Activated T-helper 1 cell treated with anti-CD3 and anti-CD28 coated beads, Interleukin-2, amount 50 U/mL, for 16 hours (primary cell): ENCODE measurements around the gene GYS2.
"Not testable (repeated sequence)": the region's sequence is repeated elsewhere in the genome, so short reads cannot be mapped to it uniquely, and the experiment has no call there.

ENCODE experiments used
- DNase-seq, 2 donors: peaks; one replicate each; pipeline ENCODE4 v3.0.0-alpha.2; 2020; ENCODE audit warnings: low read depth in 1 of 2, low spot score in 1 of 2

The GYS2 gene

DNA sequence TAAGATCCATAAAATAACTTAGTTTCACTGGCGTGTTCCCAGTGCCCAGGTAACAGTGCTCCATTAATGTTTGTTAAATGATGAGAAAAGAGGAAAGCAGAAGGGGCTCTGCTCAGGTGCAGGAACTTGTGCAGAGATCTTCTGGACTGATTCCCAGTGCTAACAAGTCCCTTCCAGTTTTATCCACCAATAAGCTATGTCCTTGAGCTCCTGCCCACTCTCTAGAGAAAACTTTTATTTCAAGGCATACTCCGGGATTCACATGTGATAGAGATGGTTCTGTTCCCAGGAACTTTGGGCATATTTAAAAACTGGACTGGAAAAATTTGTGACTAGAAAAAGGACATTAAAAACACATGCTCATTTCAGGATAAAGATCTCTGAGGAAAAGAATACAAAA, 1.9 kb downstream of the GYS2 start:
- no peak for DNase-seq

DNA sequence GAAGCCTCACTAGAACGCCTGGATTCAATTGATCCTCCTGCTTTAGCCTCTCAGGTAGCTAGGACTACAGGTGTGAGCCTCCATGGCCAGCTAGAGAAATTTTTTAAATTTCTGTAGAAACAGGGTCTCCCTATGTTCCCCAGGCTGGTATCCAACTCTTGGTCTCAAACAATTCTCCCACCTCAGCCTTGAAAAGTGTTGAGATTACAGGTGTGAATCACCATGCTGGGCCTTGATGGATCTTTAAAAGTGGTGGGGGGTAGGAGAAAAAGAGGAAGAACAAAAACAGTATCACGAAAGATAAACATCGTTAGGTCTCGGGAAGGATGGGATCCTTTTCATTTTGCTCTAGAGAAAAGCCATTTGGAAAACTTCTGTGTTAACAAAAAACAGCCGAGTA, 4.5 kb downstream of the GYS2 start:
- no peak for DNase-seq

DNA sequence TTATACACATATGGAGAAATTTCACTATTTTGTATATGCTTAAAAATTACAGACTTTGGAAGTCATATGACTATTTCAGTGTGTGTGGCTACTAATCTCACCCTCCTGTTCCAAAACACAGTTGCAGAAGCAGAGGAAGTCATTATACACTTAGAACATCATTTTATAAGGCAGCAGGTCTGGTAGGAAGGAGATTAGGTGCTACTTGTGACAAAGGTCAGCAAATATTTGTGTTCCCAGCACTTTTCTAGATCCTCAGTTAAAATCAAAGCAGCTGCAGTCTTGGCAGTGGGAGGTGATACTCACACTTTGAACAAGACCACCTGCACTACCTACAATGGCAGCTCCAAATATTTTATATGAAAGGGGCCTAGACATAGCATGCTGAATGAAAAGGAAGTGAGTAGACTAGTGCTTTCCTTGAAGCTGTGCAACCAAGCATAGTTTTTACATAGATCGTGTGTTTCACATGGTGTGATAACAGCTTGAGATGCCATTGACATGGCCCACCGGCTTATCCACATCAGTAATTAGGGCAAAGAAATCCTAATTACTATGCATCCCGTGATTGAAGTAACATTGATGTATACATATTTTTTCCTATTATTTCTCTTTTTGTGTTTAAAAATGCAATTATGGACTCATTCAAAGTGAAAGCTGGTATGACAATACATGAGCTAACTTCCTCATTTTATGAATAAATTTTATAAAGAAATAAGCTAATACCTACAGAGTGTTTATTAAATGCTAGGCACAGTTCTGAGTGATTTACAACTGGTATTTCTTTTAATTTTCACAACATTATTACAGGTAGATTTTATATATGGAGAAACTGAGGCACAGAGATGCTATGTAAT, 5.3 kb downstream of the GYS2 start:
- DNase-seq, result no peak

DNA sequence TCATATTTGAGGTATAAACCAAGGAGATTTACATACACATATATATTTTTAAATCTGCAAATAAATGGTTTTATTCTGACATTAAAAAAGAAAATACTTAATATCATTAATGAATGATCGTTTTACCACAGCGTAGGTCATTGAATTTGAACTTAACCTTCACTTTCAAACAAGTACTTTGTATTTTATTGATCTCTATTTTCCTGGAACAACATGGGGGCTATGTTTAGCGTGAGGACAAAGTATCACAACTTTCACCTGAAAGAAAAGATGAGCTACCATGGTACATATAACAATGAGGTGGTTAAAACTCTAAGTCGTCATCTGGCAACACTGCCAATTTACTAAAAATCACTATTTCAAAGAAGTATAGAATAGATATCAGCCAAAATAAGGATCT, 6.0 kb downstream of the GYS2 start:
- DNase-seq, result no peak

DNA sequence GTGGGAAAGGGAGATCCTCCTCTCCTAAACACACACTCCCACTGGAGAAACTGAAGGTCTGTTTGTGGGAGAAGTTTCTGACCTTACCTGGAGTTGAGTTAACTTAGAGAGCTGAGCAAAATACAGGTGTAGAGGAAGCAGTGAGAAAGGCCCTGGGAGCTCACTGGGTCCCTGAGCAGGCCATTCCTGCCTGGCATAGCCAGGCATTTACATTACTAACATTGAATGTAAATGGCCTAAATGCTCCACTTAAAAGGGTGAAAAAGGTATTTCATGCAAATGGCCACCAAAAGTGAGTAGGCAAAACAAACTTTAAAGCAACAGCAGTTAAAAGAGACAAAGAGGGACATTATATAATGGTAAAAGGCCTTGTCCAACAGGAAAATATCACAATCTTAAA, 9.3 kb downstream of the GYS2 start:
- DNase-seq, result not testable (repeated sequence)

DNA sequence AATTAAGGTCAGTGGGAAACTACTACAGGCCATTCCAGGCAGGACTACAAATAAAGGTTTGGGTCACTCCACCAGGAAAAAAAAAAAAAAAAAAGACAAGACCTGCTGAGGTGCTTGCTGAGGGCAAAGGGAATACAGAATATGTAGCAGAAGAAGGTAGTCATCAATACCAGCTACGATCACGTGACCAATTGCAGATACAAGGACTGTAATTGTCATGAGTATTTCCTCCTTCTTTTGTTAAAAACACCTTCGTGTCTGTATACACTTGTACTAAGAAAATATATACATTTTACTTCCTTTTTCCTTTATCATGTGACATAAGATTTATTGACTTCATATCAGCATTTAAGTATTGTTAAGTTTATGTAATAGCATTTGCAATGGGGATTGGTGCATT, 19.2 kb downstream of the GYS2 start:
- no peak for DNase-seq

DNA sequence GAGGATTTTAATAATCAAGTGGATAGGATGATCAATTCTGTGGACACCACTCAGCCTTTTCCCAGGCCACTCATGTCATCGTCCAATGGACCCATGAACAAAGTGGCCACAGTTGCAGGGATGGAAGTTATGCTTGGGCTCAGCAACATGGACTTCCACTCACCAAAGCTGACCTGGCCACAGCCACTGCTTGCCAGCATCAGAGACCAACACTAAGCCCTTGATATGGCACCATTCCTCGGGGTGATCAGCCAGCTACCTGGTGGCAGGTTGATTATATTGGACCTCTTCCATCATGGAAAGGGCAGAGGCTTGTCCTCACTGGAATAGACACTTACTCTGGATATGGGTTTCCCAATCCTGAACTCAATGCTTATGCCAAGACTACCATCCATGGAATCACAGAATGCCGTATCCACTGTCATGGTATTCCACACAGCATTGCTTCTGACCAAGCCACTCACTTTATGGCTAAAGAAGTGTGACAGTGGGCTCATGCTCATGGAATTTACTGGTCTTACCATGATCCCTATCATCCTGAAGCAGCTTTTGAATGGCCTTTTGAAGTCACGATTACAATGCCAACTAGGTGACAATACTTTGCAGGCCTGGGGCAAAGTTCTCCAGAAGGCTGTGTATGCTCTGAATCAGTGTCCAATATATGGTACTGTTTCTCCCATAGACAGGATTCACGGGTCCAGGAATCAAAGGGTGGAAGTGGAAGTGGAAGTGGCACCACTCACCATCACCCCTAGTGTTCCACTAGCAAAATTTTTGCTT, 20.1 kb downstream of the GYS2 start:
- not testable (repeated sequence) for DNase-seq

DNA sequence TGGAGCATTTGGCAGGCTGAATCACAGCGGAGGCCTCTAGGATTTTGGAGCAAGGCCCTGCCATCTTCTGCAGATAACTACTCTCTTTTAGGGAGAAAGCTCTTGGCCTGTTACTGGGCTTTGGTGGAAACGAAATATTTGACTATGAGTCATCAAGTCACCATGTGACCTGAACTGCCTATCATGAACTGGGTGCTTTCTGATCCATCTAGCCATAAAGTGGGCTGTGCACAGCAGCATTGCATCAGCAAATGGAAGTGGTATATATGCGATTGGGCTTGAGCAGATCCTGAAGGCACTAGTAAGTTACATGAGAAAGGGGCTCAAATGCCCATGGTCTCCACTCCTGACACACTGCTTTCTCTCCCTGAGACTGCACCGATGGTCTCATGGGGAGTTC, 21.1 kb downstream of the GYS2 start:
- no peak for DNase-seq

DNA sequence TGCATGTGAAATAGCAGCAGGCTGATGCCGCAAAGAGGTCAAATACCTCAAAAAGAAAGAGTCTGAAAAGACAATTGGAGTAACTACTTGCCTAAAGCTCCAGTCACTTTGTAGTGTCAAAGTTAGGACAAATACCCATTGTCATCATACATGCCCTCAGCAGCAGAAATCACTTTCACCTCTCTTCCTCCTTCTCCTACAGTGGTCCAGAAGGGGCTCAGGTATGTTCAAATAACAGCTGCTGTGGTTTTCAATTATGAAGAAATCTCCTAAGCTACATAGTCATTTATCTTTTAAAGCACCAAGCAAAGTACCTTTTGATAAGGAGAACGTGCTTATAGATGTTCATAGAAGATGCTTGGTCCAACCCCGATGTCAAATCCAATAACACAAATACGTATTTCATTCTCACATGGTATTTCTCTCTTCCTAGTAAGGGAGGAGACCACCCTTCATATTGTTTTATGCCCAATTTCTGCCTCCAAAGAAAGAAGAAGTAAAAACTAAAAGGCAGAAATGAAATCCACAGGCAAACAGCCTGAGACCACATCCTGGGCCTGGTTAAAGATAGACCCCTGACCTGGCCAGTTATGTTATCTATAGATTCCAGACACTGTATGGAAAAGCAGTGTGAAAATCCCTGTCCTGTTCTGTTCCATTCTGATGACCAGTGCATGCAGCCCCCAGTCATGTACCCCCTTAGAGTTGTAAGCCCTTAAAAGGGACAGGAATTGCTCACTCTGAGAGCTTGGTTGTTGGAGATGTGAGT, 23.7 kb downstream of the GYS2 start:
- DNase-seq, result no peak

DNA sequence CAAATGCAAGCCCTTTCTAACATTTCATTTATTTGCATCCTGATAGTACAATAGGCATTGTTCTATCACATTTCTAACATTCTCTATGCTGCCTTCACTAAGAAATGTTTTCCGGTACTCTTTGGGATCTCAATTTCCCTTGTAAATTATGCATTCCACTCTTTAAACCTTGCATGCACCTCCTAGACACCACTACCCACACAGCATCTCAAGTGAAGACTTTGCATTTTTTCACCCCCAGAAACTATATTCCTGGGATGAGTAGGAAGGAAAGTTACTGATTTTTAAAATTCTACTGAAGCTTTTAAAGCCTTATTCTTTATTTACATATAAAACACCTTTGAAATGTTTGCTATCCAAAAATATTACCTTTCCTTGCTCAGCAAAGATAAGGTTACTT, 27.1 kb downstream of the GYS2 start:
- DNase-seq, result no peak

DNA sequence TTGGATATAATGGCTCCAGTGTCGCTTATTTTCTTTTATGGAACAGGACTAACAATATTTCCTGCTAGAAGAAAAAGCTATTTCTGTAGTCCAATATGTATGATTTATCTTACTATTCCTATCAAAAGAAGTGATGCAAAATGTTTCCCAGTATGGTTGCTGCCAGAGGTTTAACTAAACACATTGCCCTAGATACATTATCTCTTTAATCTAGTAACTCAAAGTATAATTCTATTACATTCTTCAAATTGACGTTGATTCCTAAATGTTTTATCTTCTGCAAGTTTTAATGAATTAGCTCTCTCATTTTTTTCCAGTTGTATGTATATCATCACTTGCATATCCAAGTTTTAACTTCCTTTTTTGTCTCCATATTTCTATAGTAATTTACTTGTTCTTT, 28.2 kb downstream of the GYS2 start:
- DNase-seq, result no peak

DNA sequence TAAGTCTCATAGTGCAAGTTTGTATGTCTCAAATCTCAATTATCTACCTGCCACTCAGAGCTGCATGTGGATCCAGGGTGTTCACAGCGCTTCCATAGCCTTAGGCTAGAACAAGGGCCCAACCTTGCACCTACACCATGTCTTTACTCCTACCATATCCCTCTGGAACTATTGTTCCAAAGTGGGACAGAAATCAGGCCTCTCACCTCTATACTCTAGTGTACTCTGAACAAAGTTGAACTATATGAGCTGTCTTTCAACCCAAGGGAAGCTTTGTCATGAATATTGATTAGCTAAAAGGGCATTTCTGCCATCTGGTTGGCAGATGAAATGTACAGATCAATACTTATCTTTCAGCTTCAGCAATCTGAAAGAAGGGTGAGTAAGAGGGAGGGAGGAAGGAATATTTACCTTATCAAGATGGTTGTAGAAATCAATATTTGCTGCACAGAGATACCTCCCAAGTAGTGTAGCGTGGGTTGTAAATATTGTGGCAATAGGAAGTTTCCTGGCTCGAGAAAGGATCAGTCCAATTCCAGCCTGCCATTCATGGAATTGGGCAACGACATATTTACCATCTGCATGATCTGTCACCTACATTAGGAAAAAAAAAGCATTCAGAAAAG, 30.8 kb downstream of the GYS2 start:
- DNase-seq, result no peak

DNA sequence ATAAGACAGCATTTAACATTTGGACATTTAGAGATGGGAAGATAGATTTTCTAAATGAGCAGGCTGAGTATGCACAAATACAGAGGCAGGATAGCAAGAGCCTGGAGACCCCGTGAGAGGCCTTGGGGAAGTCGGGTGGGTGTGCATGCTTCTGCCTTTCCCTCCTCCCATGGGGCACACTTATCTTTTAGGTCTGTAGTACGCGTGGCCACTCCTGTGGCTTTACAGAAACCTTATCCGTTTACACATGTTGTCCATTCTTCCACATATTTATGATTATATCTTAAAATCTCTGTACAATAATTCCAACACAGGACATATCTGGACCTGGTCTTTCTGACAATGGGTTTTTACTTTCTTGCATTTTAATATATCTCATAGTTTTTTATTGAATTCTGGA, 33.6 kb downstream of the GYS2 start:
- no peak for DNase-seq

DNA sequence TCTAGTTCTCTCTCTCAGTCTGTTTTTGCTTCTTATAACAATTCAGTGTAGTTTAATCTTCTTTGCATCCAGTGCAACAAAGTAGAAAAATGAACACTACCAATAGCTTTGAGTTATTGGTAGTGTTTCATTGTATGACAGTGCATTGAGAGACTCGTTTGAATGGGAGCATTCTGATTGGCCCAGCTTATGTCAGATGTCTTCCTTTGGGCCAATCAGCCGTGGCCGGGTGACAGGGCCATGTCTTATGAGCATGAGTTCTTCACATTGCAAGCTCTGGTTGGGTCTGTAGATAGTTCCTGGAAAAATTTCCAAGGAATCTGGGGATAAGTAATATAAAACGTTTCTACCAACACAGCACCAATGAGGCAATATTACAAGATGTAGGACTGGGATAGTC, 36.5 kb downstream of the GYS2 start:
- DNase-seq, result no peak

DNA sequence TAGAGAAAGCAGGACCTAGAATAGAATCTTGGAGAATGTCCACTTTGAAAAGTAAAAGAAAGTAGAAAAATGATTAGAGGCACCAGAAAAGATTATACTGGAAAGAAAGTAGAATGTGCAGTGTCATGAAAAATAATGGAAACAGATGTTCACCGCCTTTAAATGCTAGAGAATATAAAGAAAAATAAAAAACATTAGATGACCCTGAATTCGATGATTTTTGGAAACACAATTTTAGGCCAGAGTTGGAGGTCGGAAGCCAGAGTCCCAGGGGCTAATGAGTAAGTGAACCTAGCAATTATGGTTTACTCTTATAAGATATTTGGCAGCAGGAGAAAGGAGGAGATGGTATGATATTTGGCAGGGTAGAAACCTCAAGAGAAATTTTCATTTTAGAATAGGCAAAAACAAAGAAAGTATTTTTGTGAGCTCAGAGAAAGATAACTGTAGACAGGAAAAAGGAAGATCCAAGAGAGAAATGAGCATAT, 37.7 kb downstream of the GYS2 start:
- no peak for DNase-seq

DNA sequence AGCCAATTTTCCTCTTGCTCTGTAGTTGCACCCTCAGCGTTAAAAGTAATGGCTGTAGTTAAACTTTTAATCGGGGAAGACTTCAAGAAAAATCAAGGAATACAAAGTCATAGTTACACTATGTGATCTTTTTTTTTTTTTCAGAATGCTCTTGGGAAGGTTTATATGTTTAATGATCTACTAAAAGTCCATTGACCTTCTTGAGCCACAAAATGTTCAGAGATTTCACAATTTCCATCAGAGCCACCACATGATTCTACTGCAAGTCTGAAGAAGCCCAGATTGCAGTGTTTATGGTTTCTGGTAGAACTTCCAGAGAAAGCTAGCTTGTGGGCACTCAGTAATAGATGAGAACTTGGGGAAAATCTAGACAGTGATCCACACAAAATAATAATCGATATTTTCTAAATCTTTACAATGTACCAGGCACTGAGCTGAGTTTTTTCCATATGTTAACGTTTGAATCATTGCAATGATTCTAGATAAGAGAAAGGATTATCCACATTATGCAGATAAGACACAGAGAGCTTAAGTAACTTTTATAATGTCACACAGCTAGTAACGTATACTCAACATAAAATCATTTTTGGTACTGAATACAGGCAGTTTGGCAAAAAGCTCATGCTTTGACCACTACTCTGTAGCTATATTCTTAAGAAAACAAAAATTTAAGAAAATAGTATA, 38.3 kb downstream of the GYS2 start:
- DNase-seq, result no peak

DNA sequence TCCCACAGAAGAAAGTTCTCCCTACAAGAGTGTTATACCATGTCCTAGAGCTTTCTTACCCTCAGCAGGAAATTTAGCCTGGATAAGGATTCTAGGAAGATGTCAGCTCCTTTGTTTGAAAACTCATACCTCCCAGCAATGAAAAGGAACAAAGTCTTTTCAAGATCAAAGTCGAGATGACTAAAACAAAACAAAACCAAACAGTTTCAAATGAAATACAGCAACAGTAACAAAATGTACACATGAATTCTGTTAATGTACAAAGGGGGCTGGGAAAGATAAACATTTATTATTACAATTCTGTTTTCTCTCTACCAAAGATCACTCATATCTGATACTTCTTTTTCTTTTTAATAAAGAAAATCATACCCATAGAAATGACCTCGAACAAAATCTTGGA, 41.8 kb downstream of the GYS2 start:
- no peak for DNase-seq

DNA sequence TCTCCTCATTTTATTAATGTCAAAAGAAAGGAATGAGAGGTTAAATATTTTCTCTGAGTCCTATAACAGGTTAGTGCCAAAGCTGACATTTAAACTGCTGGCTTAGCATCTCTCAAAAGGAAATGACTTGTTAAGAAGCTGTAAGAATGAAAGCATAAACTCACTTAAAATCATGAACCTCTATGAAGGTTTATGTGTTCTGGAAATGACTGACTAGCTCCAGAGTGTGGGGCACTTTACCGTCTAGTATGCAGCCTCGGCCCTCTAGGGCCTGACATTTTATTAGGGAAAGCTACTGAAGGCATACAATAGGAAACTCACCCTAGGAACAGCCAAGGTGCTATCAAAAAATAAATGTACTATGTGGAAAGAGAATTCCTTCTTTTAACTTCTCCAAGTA, 43.5 kb downstream of the GYS2 start:
- no peak for DNase-seq

DNA sequence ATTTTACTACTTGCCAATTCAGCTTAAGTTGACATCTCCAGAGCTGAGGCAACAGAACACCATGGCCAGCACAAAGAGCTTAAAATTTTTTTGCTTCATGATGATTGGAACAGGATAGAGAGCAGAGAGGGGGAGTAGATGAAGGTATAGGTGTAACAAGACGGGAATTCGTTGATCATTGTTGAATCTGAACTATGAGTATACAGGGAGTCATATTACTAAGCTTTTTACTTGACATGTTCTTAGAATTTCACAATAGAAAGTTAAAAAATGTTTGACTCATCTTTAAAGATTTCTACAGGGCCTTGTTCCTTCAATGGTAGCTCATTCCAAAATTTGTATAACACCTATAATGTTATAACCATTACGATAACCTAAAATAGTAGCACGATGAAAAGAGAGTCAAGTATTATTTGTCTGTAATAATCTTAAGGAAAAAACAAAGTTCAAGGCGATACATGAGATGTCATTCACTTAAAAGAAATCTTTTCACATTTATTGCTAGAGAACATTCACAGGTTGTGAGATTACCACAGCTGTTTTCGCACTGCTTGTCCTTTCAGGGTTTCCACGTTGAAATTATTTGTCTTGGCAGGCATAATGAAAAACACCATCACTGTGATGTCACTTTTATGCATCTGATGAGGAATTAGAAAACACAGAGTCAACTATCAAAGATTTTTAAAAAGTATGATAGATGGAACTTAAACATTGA, 44.6 kb downstream of the GYS2 start:
- DNase-seq, result no peak

DNA sequence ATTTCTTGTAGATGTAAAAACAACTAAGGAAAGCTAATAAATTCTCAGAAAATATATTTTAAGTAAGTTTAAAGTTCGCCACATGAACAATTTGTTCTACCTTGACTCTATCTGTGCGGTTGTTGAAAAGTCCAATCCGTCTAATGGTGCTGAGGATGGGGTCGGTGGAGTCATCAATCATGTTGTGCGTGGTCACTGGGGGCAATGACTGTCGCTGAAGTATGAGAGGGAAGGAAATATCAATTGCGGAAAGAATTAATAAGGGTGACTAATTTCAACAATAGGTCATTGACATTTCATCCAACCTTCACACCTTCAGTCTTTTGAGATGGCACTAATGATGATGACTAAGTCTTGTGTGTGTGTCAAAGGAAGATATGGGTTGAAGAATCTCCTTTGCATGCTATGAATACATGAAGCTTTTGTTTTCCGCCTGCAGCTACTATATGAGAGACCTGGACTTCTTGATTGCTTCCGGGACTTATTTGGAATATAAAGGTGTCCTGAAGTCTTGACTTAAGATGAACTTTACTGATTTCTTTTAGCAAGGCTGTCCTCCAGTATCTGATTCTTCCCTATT, 46.5 kb downstream of the GYS2 start:
- no peak for DNase-seq
